Peyer's patch (tissue), 4 donors: ENCODE data around the gene STAU1. TPM values are rescaled to one million over a fixed set of nuclear protein-coding genes. Genes with fewer than 3 reads are reported as not detected.
"Not testable (repeated sequence)": the region's sequence is repeated elsewhere in the genome, so short reads cannot be mapped to it uniquely, and the experiment has no call there.

ENCODE experiments used
- DNase-seq, 3 donors: peaks; one replicate each; pipeline ENCODE4 v3.0.0-alpha.2; 2017 to 2019
- H3K27ac ChIP-seq, 4 donors: fragments of 200-600 bp; sonication (generic); one replicate each; pipeline ENCODE4 v1.5.1; 2016 to 2019
- H3K27me3 ChIP-seq, 2 donors: fragments of 200-600 bp; sonication (generic); one replicate each; pipeline ENCODE4 v1.5.1; 2019
- H3K36me3 ChIP-seq, 3 donors: fragments of 200-600 bp; sonication (generic); one replicate each; pipeline ENCODE4 v1.5.1; 2016 to 2019
- H3K4me1 ChIP-seq, 4 donors: fragments of 200-600 bp; sonication (generic); one replicate each; pipeline ENCODE4 v1.5.1; 2016 to 2019
- H3K4me3 ChIP-seq, 4 donors: fragments of 200-600 bp; sonication (generic); 1 replicate in 3 of 4; 2 replicates in 1 of 4; pipeline ENCODE4 v1.5.1; 2016 to 2019; ENCODE audit warnings: mild to moderate bottlenecking in 1 of 4
- H3K9me3 ChIP-seq, 4 donors: fragments of 200-600 bp; sonication (generic); one replicate each; pipeline ENCODE4 v1.5.1; 2016 to 2019; ENCODE audit warnings: mild to moderate bottlenecking in 1 of 4
- CTCF ChIP-seq, 6 experiments: fragments of 450-650 bp in 4 of 6; fragments of 200-600 bp in 2 of 6; sonication (generic) in 1 of 6; IDR thresholded peaks; one replicate each; pipeline ENCODE4 v1.5.1; 2017 to 2019; ENCODE audit warnings: antibody characterized with exemption in 6 of 6, mild to moderate bottlenecking in 3 of 6, moderate library complexity in 1 of 6
- POLR2A ChIP-seq, 2 donors: fragments of 450-650 bp; IDR thresholded peaks; one replicate each; pipeline ENCODE4 v1.5.1; 2017; ENCODE audit warnings: antibody characterized with exemption in 2 of 2, mild to moderate bottlenecking in 2 of 2, moderate library complexity in 2 of 2
- total RNA-seq, 4 donors: library from RNA; depleted of rRNA; stranded (reverse); fragments of >200 nt; gene quantifications; one replicate each; pipeline ENCODE4 v1.1.0, GENCODE V29; 2016

Gene STAU1
- total RNA-seq, 4 donors from 2014 or later = 58.6 to 82.4 (median 75.2) TPM

DNA sequence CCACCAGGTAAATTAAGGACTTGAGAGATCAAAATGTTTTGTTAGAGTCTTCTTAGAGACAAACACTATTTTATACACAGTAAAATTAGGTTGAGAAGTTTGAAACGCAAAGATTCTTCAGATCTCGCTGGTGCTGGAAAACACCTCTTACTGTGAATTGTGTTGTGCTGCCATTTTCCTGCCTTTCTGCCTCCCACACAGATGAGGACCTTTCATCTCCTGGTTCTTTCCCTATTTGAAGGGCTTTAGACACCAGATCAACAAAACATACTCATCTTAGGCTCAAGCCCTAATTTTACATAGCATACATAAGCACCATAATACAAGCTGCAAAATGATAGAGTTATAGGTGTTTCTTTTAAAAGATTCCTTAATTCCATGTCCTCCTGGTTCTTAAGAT, 18.6 kb downstream of the STAU1 start:
- peaks cover 0 to 20% (median 0%) of the 10 kb centered on the region in 3 donors for H3K36me3 ChIP-seq
- no peaks in the 10 kb centered on the region for H3K9me3 ChIP-seq
- H3K27me3 ChIP-seq = no peaks in the 10 kb centered on the region
- TF ChIP-seq CTCF (IDR thresholded peaks at IDR 0.05) (no peak), POLR2A (IDR thresholded peaks at IDR 0.05) (no peak)
- H3K4me3 ChIP-seq = no peak overlapping the region
- no peak for DNase-seq
- H3K4me1 ChIP-seq = peaks cover 0 to 18% (median 3%) of the 10 kb centered on the region in 4 donors
- H3K27ac ChIP-seq = no peak overlapping the region

- H3K36me3 ChIP-seq = peaks cover 0 to 26% (median 0%) of the 10 kb centered on the region in 3 donors
- H3K4me3 ChIP-seq, H3K27ac ChIP-seq, H3K27me3 ChIP-seq, DNase-seq, H3K9me3 ChIP-seq: not testable (repeated sequence)
- H3K4me1 ChIP-seq = peaks cover 0 to 18% (median 3%) of the 10 kb centered on the region in 4 donors
Observed at GRCh38 chr20:49168864-49169263, 19.3 kb downstream of the STAU1 start.

DNA sequence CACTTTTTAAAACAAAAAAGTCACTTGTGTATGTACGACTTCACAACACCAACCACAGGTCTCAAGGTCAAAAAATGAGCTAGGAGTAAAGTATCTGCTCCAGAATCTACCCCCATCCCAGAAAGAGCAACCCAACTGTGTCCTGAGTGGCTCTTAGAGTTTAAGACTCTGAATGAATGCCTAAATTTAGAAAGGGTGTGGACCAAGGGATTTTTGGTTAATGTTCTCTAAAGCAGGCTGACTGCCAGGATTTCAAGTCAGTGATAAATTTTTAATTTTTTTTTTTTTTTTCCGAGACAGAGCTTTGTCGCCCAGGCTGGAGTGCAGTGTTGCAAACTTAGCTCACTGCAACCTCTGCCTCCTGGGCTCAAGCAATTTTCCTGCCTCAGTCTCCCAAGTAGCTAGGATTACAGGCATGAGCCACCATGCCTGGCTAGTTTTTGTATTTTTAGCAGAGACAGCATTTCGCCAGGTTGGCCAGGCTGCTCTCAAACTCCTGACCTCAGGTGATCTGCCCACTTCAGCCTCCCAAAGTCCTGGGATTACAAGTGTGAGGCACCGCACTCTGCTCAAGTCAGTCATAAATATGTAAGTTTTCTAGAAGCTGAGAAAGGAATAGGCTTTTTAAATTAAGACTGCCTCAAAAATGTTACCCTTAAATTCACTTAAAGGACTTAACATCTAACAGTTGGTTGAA, 20.2 kb downstream of the STAU1 start:
- Histone ChIP-seq H3K4me3 (no peak overlapping the region), H3K27ac (no peak overlapping the region), H3K36me3 (peaks cover 0 to 26% (median 0%) of the 10 kb centered on the region in 3 donors), H3K4me1 (peaks cover 0 to 18% (median 3%) of the 10 kb centered on the region in 4 donors), H3K9me3 (no peaks in the 10 kb centered on the region), H3K27me3 (no peaks in the 10 kb centered on the region)
- TF ChIP-seq CTCF (IDR thresholded peaks at IDR 0.05) (no peak), POLR2A (IDR thresholded peaks at IDR 0.05) (no peak)
- no peak for DNase-seq

DNA sequence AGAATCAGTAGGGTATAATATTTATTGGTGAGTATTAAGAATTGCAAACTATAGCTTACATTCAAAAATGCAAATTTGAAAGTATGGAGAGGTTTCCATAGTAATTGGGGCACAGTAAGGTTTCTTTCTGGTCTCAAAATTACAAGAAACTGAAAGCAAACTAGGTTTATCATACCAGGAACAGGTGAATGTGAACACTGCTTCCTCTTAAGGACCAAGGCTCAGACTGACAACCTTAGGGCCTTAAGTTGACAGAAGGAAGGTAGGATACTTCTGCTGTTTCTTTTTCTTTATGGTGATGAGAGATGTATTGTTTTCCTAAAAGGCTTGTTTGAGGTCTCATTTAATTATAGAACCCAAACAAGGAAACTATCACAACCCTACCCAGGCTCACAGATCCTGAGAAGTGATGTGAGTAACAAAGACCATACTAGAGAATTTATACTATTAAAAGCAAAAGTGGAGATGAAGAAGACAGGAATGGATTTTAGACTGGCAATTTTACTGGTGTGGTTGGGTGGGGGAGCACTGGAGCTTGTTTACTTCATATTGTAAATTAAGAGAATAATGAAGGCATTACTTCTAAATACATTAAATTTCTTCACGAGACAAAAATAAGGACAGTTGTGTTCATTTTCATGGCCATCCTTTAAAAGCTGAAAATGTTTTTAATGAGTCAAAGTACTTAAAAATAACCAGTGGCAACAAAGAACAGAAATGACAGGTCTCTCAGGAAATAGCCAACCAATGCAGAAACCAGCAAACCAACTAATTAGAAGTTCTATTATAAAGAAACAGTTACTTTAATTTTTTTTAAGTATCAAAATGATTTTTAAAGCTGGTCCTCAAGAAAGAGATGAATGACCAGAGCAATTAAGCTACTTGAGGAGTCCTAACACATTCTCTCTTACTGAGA, 21.3 kb downstream of the STAU1 start:
- H3K36me3 ChIP-seq = peaks cover 0 to 24% (median 0%) of the 10 kb centered on the region in 3 donors
- H3K27ac ChIP-seq = no peak overlapping the region
- peaks cover 0 to 18% (median 3%) of the 10 kb centered on the region in 4 donors for H3K4me1 ChIP-seq
- no peak overlapping the region for H3K4me3 ChIP-seq
- TF ChIP-seq CTCF (IDR thresholded peaks at IDR 0.05) (no peak), POLR2A (IDR thresholded peaks at IDR 0.05) (no peak)
- no peaks in the 10 kb centered on the region for H3K27me3 ChIP-seq
- H3K9me3 ChIP-seq = no peaks in the 10 kb centered on the region
- DNase-seq = no peak

GRCh38 chr20:49165611-49166010, 22.5 kb downstream of the STAU1 start:
- Histone ChIP-seq H3K9me3 (no peaks in the 10 kb centered on the region), H3K4me3 (no peak overlapping the region), H3K4me1 (peaks cover 0 to 18% (median 3%) of the 10 kb centered on the region in 4 donors), H3K27me3 (no peaks in the 10 kb centered on the region), H3K27ac (no peak overlapping the region), H3K36me3 (peaks cover 0 to 24% (median 0%) of the 10 kb centered on the region in 3 donors)
- no peak for DNase-seq
- no peak for TF ChIP-seq CTCF (IDR thresholded peaks at IDR 0.05)
- TF ChIP-seq POLR2A (IDR thresholded peaks at IDR 0.05) = no peak

GRCh38 chr20:49163696-49164095, 24.4 kb downstream of the STAU1 start:
- DNase-seq = no peak
- Histone ChIP-seq H3K36me3 (peaks cover 0 to 24% (median 0%) of the 10 kb centered on the region in 3 donors), H3K4me1 (peaks cover 0 to 18% (median 3%) of the 10 kb centered on the region in 4 donors), H3K4me3 (no peak overlapping the region), H3K27ac (no peak overlapping the region), H3K9me3 (no peaks in the 10 kb centered on the region), H3K27me3 (no peaks in the 10 kb centered on the region)
- TF ChIP-seq POLR2A (IDR thresholded peaks at IDR 0.05) (no peak), CTCF (IDR thresholded peaks at IDR 0.05) (no peak)
